ENCODE data around the gene FEZF2.
A peak's percentile ranks its signal among the peaks of the same experiment; 100 is the strongest.

Gene FEZF2

DNA sequence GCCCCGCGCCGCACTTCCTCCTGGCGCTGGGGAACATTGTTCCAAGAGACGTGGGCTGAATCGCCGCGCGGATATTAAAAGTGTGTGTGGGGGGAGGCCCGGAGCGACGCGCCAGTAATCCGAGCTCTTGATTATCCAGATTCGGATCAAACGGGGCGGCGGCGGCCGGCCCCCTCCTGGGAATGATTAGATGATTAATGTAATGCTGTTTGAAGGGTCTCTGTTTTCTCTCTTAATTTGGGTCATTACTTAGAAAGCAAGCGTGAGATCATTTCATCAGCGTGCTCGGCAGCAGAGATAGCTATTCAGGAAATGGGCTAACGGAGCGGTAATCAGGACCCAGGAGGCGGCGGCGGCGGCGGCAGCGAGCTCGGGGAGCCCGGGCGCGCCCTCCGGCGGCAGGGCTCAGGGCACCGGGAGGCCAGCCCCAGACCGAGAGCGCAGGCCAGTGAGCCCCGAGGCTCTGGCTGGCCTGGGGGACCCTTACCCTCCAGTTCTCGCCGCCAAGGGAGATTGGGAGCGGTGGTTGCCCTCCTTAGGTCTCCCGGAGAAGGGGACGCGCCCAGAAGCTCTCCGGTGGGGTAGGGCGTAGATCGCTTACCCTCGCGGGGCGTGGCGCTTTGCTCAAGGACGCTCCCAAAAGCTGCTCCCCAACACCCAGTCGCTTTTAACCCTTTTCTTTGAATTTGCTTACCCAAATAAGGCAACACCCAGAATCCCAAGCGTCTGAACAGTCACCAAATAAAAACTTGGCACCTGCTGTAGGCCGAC is 4.5 kb downstream of the FEZF2 start:
- no peak overlapping the region for H3K27ac ChIP-seq
- no peak for DNase-seq (ENCODE audit: low spot score)
- TF ChIP-seq, protein P1, sequence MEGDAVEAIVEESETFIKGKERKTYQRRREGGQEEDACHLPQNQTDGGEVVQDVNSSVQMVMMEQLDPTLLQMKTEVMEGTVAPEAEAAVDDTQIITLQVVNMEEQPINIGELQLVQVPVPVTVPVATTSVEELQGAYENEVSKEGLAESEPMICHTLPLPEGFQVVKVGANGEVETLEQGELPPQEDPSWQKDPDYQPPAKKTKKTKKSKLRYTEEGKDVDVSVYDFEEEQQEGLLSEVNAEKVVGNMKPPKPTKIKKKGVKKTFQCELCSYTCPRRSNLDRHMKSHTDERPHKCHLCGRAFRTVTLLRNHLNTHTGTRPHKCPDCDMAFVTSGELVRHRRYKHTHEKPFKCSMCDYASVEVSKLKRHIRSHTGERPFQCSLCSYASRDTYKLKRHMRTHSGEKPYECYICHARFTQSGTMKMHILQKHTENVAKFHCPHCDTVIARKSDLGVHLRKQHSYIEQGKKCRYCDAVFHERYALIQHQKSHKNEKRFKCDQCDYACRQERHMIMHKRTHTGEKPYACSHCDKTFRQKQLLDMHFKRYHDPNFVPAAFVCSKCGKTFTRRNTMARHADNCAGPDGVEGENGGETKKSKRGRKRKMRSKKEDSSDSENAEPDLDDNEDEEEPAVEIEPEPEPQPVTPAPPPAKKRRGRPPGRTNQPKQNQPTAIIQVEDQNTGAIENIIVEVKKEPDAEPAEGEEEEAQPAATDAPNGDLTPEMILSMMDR (IDR thresholded peaks at IDR 0.05) = no peak
- H3K4me3 ChIP-seq = peak overlapping the region; percentile 42

DNA sequence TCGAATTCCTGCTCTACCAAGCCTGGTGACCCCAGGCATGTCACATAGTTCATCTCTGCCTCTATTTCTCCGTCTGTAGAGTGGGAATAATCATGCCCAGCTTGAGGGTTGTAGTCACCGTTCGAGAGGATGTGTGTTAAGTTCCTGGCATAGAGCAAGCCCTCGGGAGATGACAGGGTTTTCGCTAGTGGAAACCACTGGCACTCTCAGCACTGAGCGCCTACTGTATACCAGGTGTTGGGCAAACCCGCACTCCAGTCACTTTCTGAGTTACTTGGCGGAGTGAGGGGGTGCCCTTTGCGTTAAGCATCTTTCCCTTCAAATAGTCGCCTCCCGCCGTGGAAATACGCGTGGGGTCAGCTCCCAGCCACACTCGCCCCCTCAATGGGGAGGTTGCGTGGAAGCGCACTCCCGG is 5.1 kb downstream of the FEZF2 start:
- Histone ChIP-seq H3K4me3 (peak overlapping the region; percentile 42), H3K27ac (no peak overlapping the region)
- TF ChIP-seq, protein P1 (IDR thresholded peaks at IDR 0.05) = no peak
- DNase-seq (ENCODE audit: low spot score) = no peak

DNA sequence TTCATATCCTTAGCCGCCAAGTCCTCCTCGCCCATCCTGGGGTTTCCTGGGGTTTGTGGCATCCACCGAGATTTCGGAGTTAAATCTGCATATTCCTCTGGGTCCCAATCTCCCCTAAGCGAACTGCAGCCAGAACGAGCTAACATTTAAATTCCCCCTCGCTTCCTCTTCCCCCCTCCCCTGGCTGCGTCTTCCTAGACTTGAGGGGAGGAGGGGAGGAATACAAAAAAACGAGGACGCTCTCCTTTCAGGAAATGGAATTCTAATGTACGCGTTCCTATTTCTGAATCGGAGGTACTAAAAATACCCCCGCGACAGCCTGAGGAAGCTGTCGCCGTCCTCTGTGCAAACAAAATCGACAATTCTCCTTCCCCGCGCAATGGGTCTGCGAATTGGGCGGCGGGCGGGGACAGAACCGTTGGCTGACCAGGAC is 5.6 kb downstream of the FEZF2 start:
- H3K27ac ChIP-seq = no peak overlapping the region
- DNase-seq (ENCODE audit: low spot score) = no peak
- TF ChIP-seq, protein P1 (IDR thresholded peaks at IDR 0.05) = no peak
- H3K4me3 ChIP-seq = peak overlapping the region; percentile 42

DNA sequence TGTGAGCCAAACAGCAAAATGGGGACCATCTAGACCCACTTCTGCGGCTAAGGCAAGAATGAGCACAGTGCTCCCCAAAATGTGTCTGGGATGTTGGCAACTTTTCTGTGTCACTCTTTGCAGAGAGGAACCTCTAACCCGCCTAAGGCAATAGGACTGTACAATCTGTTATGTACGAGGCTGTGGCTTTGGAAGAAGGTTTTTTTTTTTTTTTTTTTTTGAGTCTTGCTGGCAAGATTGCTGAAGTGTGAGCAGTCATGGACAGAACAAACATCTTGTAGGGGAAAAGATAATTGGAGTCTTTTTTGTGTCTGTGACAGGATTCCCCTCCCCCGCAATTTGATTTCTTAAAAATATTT is 7.2 kb downstream of the FEZF2 start:
- H3K4me3 ChIP-seq = no peak overlapping the region
- no peak overlapping the region for H3K27ac ChIP-seq
- no peak for DNase-seq (ENCODE audit: low spot score)
- TF ChIP-seq, protein P1 (IDR thresholded peaks at IDR 0.05) = no peak

DNA sequence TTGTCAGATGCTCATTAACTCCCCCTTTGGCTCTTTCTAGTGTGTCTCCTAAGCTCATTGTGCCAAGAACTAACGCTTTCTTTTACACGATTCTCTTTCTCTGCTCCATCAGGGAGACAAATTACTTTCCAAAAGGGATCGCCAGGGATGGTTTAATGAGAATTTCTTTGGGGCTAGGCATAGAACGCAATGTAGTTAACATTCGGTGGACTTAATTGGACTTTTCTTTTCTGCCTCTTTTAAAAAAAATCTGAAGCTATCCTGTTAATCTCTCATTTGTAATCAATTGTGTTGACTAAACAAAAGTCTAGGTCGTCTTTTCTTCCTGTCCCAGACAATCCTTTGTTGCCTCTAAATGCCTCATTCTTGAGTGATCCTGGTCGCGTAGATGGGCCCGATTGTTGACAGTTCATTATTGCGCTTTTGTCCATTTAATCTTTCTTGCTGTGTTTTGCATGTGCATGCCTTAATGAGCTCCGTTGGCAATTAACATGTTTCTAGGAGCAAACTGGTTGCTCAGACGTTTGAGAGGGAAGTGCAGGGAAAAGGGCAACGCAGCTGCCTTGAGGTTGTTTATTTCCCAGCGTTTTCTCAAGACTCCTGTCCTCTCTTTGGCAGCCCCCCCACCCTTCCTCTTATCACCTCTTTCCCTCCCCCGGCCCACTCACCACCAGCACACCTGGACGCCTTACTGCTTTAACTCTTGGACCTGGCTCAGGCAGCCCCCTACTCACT is 7.8 kb downstream of the FEZF2 start:
- no peak overlapping the region for H3K4me3 ChIP-seq
- no peak overlapping the region for H3K27ac ChIP-seq
- DNase-seq (ENCODE audit: low spot score) = no peak
- TF ChIP-seq, protein P1 (IDR thresholded peaks at IDR 0.05) = no peak

DNA sequence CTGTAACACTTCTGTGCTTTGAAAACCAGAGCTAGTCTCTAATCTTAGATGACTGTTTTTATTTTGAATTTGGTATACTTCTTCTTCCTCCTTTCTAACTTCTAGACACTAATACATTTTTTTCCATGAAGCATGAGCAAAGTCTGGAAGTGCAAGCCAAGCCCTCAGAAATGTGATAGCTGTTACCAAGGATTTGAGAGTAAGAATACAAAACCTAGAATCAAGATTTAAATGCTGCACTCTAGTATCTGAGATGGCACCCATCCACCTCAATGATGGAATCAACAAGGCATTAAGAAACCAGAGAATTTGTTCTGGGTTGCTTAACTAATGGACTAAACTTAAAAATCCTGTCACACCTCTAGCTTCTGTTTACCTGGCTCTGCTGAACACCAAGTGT is 9.2 kb downstream of the FEZF2 start:
- TF ChIP-seq, protein P1 (IDR thresholded peaks at IDR 0.05) = no peak
- H3K4me3 ChIP-seq = no peak overlapping the region
- no peak overlapping the region for H3K27ac ChIP-seq
- DNase-seq (ENCODE audit: low spot score) = no peak

DNA sequence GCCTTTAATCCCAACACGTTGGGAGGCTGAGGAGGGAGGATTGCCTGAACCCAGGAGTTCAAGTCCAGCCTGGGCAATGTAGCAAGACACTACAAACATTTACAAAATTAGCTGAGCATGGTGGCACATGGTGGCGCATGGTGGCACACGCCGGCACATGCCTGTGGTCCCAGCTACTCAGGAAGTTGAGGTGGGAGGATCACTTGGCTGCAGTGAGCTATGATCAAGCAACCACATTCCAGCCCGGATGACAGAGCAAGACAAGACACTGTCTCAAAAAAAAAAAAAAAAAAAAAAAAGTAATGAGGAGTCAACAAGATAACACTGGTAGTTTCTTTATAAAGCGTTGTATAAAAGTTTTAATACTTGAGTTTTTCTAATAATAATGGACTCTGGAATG is 10.1 kb downstream of the FEZF2 start:
- no peak for DNase-seq (ENCODE audit: low spot score)
- Histone ChIP-seq H3K27ac (no peak overlapping the region), H3K4me3 (no peak overlapping the region)
- TF ChIP-seq, protein P1 (IDR thresholded peaks at IDR 0.05) = no peak

All from coronary artery (tissue), 2 donors.